Panc1 (cell line): Measurements from ENCODE around the gene ATOSA.

Experiments used
- CTCF ChIP-seq: fragments of 450-650 bp; IDR thresholded peaks from 2 replicates; pipeline ENCODE4 v1.5.1; 2017; ENCODE audit warnings: mild to moderate bottlenecking
- POLR2AphosphoS5 ChIP-seq: IDR thresholded peaks from 2 replicates; pipeline ENCODE4 v1.6.1; 2012; ENCODE audit warnings: mild to moderate bottlenecking, low read depth, low read length, moderate library complexity
- REST ChIP-seq, 2 experiments: IDR thresholded peaks; 2 replicates each; pipeline ENCODE4 v1.6.1; 2011 to 2012; ENCODE audit warnings: low read depth in 2 of 2, control low read depth in 1 of 2, low read length in 1 of 2, mild to moderate bottlenecking in 1 of 2, moderate library complexity in 1 of 2; ENCODE audit not compliant: insufficient read depth in 1 of 2
- SIN3A ChIP-seq: IDR thresholded peaks from 2 replicates; pipeline ENCODE4 v1.6.1; 2012; ENCODE audit warnings: low read depth, mild to moderate bottlenecking, low read length, moderate library complexity, borderline replicate concordance; ENCODE audit not compliant: insufficient read depth
- TCF7L2 ChIP-seq: IDR thresholded peaks from 2 replicates; pipeline ENCODE4 v1.6.1; 2011; ENCODE audit warnings: mild to moderate bottlenecking, low read depth, low read length, inconsistent platforms

- no peak for TF ChIP-seq CTCF
- no peak for TF ChIP-seq REST (IDR thresholded peaks at IDR 0.05; ENCODE audit: insufficient read depth in 1 of 2, low read depth in 2 of 2, low read length in 1 of 2)
- TF ChIP-seq POLR2AphosphoS5 = no peak
- no peak for TF ChIP-seq SIN3A
- no peak for TF ChIP-seq TCF7L2
These were observed 2.3 kb upstream of the ATOSA start for GRCh38 chr15:52681441-52681840.
